HG03039 (cell line): ENCODE measurements around the gene LINC00237.

Experiments used
- ATAC-seq: cut with Tn5 transposase; IDR thresholded peaks from one replicate; pipeline ENCODE4 v1.9.1; 2021; ENCODE audit warnings: mild to moderate bottlenecking, moderate library complexity; ENCODE audit not compliant: unreplicated experiment

Gene LINC00237

DNA sequence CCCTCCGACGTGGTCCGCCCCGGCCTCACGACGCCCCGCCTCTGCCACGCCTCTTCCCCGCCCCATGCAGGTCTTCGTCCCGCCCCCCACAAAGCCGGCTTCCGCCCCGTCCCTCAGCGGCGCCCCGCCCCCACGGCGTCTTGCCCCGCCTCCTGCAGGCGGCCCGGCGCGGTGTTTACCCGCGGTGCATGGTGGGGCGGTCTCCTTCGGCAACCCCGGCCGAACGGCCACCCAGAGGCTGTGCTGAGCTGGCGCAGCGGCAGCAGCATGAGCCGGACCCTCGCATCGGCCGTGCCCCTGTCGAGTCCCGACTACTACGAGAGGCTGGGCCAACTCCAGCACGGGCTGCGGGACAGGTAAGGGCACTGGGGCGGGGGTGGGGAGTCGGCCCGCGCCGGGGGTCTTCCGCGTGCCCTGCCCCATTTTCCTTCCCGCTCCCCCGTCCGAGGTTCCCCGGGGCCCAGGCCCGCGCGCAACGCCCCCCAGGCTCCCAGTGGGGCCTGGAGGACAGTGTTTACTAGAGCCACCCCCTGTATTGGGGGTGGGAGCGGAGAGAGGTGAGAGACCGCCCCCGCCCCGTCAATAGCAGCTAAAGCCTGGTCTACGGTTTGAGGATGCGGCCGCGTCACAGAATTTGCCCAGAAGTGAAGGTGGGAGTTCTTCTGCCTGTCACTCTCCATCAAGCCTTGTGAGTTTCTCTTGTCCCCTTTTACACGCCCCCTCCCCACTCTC is 19.9 kb upstream of the LINC00237 start, which contains the start of gene KIZ:
TSS of gene KIZ (plus strand) at position 234 of the 732 bp plus-strand sequence. CDS start at position 268, 34 bp downstream.
- peak; percentile 98 for ATAC-seq

DNA sequence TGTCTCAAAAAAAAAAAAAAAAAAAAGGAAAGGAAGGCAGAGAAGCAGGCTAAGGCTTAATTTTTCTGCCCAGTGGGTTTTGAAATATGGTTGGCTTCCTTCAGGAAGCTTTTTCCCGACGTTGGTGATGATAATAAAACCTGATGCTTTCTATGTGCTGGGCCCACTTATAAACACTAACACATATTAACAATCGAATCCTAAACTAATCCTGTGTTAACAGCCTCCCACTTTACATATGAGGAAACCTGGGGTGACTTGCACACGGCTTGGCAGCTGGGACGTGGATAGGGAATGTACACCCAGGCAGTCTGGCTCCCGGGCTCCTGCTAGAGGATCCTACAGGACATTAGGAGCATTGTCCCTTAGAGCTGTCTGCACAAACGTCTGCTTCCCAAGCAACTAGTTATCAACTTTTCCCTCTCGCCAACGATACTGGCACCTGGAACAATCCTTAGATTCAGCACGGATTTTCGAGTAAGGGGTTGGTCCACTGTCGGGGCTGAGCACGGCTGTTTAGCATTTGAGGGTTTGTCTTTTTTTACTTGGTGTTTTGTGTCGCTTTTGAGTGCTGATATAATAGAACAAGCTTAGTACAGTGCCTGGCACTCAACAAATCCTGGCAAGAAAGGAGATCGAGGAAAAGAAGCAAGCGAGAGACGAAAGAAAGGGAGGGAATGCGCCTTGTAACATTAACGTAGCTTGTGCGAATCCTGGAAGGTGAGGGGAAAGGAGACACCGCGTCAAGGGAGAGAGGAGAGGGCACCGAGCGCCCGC is 19.1 kb upstream of the LINC00237 start:
- ATAC-seq: peak; percentile 3

DNA sequence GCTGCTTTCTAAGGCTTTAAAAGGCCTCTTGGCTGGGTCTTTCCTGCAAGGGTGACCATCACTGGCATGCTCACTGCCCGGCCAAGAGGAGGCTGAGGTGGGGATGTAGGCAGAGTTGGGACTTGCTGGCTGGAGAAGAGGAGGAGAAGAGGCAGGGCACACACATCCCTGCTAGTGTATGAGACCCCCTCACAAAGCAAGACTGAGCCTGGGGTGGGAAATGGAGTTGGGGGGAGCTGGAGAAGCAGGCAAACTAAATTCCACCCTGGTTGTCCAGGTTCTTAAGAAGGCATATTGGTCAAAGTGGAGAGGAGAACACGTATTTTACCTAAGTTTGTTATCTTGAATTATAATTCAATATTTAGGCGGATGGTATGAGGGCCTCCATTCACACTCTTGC is 18.0 kb upstream of the LINC00237 start:
- no peak for ATAC-seq

DNA sequence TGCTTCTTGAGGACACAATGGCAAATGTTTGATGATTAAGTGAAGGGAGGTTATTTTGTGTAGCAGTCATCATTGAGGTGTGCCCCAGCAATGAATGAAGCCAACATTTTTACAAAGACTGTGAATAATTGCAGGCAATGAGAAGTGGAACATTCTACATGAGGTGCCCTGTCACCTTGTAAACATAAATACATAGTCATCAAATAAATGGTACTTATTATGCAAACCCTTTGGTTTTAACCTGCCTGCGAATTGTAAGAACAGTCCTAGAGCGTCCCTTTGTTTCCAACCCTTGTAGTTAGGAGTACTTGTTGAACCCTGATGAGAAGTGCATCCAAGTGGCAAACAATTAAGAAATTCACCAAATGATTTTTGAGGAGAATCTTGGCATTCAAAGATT is 12.6 kb upstream of the LINC00237 start:
- no peak for ATAC-seq

DNA sequence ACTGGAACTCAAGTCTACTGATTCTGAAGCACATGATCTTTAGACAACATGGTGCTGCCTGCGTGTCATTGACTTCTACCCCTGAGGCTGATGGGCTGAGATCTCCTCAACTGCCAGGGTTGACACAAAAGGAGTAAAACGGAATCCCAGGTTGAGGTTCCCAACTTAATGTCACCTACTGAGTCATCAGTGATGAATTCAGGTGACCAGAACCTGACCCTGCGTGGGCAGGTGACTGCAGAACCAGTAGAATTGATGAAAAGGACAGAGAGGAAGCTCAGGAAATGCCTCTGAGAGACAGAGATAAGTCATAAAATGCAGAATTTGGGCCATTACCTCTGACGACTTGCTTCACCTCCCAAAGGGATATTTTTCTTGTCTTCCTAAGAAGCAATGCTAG is 12.0 kb upstream of the LINC00237 start:
- no peak for ATAC-seq

DNA sequence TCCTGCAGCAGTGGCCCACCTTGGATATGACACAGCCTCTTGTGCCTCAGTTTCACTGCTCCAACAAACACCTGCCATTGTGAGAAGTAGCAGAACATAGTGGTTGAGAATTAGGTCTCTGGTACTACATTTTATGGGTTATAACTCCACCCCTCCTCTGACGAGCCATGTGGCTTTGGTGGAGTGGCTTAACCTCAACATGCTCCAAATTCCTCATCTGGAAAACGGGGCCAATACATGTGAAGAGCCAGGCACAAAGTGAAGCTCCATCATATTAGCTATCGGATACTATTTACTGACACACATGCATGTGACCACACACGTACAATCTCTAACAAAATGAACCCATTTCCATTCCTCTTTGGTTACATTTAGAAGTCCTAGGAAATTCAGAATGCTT is 11.4 kb upstream of the LINC00237 start:
- ATAC-seq: no peak

DNA sequence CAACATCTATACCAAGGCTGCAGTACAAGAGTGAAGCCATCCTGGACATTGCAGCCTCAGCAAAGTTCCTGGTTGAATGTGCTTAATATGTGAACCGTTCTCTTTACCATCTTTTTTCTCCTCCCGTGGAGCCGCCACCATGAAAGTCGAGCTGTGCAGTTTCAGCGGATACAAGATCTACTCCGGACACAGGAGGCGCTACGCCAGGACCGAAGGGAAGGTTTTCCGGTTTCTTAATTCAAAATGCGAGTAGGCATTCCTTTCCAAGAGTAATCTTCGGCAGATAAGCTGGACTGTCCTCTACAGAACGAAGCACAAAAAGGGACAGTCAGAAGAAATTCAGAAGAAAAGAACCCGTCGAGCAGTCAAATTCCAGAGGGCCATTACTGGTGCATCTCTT is 8.4 kb upstream of the LINC00237 start:
- no peak for ATAC-seq

DNA sequence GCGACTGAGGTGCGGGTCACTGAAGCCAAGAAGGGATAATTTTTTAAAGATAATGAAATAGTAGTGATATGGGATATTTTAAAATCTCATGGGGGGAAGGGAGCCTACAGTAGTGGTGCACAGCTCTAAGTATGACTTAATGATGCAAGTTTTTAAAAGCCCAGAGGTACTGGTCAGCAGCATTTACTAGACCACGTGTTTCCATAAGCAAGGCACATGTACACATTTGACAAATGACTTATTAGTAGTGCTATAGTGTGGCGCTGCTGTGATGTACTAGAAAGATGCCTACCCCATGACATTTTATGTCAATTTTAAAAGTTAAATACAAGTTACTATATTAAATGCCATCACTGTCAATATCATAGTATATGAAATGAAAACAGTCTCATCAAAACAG is 7.5 kb upstream of the LINC00237 start:
- no peak for ATAC-seq

DNA sequence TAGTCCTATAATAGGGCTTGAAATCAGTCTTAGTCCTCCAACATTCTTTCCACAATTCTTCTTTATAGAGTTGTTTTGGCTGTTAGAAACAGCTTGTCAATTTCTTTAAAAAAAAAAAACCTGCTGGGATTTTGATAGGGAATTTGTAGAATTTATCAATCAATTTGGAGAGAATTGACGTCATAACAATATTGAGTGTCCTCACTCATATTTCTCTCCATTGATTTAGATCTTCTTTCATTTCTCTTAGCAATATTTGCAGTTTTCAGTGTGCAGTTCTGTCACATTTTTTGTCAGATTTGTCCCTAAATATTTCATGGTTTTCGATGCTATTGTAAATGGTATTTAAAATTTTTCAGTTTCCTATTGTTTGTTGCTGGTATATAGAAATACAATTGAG is 5.3 kb upstream of the LINC00237 start:
- ATAC-seq: no peak

DNA sequence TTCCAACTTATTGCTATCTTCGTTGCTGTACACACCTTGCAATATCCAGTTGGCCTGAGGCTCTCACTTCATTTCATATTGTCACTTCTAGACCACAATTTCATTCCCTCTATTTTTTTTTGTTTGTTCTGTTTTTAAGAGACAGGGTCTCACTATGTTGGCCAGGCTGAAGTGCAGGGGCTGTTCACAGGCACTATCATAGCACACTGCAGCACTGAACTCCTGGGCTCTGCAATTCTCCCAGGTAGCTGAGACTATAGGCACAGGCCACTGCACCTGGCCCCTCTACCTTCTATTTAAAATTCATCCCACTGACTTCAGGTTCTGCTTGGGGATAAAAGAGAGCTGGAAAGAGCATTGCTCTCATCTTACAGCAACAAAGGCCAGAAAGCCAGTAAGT is 4.7 kb upstream of the LINC00237 start:
- ATAC-seq: no peak

DNA sequence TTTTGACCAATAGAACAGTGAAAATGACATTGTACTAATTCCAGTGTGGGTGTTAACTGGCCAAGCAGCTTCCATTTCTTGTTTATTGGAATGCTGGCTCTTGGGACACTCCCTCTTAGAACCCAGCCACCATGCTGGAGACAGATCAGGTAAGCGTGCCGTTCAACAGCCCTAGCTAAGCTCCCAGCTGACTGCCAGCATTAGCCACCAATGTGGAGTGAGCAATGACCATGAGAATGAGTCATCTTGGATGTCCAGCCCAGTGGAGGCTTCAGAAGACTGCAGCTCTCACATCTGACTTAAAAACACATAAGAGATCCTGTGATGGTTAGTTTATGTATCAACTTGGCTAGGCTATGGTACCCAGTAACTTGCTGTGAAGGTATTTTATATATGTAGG is 3.0 kb upstream of the LINC00237 start:
- no peak for ATAC-seq

DNA sequence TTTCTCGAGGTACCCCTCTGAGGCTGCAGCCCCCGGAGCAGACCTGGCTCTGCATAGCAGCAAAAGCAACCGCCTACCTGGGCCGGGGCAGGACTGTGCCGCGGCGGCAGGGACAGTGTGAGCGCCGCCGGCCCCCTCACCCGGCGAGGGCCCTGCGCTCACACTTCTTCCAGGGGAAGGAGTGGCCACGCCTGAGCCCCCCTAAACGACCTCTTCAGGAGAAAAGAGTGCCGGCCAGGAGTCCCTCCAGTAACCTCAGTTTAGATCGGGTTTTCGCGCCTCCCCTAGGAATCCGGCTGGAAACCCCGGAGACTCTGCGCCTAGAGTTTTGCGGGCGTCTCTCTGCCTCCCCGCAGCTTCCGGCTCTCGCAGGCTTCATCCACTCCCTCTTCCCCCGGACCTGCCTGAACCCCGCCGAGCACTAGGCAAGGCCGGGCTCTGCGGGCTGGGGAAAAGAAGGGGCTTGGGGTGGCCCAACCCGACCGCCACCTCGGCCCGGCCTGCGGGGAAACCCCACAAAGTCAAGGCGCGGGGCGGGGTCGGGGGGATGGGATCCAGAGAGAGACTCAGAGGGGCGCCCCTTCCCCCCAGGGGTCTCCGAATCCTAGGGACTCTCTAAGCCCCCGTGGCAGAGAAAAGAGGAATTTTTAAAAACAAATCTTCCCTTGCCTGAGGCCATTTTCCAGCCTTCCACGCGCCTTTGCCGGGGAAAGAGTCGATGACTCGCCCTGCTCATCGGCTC is 558 bp downstream of the LINC00237 start:
- no peak for ATAC-seq

DNA sequence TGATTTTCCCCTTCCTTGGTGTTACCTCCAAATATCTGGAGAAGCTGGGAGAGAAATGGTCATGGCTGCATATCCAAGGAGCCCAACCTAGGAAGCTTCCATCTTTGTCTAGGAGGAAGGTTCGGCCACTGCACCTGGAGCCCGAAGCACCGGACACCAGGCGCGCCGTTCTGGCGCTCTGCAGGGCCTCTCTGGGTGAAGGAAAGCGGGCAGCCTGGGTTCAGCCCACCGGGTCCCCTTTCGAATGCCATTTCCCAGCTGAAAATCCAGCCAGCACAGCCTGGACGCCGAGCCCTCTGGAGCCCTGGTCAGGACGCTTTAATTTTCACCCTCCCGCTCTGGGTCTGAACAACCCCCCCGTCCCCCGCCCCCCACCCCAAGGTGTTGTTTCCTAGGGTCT is 1.2 kb downstream of the LINC00237 start:
- no peak for ATAC-seq

DNA sequence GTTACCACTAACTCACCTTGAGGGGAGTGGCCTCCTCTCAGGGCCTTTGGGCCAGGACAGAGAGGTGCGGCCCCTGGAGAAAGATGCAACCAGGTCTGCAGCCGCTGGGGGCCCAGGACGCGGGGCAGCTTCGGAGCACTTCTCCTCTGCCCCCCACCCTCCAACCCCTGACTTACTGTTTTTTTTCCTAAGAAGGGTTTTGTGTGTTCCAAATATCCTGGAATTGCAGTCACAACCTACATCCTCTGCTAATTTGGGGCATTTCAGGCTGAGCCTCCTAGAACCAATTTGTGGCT is 1.7 kb downstream of the LINC00237 start:
- no peak for ATAC-seq

DNA sequence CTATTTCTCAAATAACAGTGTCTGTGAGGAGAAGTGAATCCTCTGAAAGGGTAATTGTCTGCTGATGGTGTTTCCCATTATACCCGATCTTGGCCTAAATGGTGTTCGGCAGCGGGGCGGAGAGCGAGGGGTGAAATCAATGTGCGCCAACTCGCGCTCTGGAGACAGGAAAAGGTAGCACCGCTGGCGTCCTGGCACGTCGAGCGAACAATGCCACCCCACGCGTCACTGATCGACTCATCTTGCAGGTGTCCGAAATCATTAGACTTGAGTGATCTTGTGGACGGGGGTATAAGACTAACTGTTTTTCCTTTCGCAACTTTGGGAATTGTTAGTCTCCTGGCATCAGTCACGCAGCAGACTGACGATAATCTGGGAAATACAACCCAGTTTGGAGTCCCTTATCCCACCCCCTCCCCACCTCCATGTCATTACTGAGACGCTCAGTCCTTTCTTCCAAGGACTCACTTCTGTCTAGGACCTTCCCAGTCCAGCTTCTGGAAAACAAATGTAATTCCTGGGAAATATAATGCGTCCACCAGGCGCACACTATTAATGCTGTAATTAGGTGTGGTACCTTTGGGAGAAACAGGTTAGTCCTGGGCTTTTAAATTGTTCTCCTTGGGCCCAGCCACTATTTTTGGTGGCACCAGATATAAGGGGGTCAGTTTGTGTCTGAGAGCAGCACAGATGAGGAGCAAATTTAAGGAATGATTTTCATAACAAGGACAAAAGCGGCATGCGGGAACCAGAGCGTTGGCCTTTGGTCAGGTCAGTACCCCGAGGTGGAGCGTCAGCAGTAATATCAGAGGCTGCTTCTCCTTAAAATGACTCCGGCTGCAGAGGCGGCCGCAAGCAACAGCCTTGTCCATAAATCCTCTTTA is 2.3 kb downstream of the LINC00237 start:
- no peak for ATAC-seq

DNA sequence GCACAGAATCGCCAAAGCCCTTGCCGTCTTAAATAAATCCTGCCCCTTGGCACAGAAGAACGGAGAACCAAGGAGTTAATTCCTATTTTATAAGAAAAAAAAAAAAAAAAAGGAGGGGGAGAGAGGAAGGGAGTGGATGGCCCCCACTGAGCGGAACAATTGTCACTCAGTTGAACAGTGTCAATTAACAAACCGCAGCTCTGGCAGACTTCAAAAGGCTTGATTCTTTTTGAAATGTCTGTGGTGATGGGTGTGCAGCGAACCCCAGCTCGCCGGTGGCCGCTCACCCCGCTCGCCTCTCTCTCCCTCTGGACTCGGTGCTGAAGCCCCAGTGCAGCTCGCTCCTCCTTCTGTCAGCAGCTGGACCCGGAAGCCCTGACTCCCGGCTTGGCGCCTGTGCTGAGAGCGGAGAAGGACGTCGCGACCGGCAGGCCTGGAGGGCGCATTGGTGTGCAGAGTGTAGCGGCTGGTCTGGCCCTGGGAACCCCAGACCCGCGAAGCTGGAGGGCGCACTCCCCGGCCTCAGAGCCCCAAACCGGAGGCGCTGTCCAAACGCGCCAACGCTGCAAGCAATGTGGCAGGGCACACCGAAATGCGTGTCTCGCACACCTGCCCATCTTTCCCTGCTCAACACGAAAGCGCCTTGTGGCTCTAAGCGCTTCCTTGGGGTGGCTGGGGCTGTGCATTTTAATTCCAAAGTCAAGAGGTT is 3.4 kb downstream of the LINC00237 start:
- no peak for ATAC-seq

DNA sequence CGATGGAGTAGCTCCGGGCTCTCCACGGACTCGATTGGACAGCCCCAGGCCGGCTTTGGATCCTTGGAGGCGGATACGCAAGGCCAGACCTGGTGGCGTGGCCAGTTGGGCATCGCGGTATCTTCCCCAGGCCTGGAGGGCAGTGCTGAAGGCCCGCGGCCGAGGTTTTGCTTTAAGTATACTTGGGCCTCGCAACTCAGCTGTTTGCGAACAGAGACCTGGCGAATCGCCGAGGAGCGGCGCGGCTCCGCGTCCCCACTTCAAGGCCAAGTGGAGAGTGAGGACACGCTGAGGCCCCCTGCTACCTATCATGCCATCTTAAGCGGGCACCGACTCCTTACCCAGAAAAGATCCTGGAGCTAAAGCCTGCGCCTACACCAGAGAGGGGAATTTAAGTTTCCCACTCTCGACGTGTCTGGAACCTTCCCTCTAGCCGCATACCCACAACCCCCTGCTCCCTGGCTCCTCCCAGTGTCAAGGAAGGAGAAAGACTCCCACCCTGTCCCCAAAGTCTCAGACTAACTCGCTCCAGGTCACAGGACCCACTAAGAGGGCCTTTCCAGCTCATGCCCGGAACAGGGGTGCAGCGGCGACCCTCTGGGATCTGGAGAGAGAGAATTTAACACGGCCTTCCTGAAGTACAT is 4.1 kb downstream of the LINC00237 start:
- no peak for ATAC-seq

DNA sequence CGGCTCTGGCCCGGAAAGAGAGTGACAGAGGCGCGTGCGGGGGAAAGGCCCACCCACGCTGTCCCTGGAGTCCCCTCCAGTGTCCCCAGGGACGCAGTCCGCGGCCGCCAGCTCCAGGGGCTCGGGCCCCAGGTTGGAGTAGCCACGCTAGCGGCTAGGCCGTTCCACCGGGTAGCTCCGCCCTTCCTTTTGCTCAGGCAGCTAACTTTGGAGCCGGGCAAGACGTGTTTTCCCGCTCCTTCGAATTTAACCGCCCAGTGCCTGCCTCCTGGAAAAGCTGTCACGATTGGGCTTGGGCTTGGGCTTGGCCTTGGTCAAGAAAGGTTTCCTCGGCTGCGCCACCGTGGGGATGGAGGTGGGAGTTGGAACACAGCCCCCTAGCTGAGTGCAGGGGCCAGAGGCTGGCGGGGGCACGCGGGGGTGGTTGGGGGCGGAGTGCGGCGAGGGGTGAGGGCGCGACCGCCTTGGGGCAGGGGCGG is 4.7 kb downstream of the LINC00237 start:
- no peak for ATAC-seq

DNA sequence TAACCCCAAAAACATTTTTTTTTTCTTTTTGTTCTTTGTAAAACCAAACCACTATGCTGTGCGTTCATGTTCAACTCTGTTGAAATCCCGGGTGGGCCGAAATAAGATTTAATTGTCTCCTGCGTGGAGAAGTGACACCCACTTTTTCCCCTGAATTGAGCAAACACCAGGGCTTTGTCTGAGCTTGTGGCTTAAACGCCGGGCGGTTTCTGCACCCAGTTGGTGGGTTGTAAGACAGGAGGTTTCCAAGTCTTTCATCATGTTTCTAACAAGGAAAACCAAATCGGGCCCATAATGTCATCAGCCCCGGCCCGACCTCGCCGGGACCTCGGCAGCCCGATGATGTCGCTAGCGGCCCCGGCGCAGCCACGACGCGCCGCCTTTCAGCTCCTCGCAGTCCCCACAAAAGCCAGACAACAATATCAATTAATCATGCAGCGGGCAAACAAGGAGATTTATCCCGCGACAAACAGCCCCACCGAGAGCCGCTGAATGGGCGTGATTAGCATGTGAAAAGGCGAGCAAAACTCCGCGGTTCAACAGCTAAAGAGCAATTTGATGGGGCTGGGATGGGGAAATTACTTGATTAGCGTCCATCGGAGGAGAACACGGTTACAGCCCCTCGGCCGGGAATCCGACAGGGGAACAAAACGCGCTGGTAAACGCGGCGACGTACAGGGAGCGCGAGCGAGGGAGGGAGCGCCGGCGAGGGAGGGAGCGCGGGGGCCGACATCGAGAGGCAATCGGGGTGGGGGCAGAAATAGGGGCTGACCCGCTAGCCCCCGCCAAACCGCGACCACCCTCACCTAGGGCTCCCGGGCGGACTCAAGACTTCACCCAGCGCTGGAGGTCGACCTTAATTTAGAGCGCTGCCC is 5.3 kb downstream of the LINC00237 start:
- ATAC-seq: no peak
